Measurements from ENCODE around the gene ZNF652.
A peak's percentile ranks its signal among the peaks of the same experiment; 100 is the strongest.
"Not testable (repeated sequence)": the region's sequence is repeated elsewhere in the genome, so short reads cannot be mapped to it uniquely, and the experiment has no call there.

Gene ZNF652

GRCh38 chr17:49389514-49390347, 27.7 kb upstream of the ZNF652 start:
- peak overlapping the region; percentile 27 to 83 for H3K4me3 Mint-ChIP-seq
- H3K27me3 Mint-ChIP-seq, result not testable (repeated sequence)

GRCh38 chr17:49388692-49389513, 26.9 kb upstream of the ZNF652 start:
- ATAC-seq (no peak), DNase-seq (no peak)
- peak overlapping the region; percentile 96 to 97 for H3K27ac Mint-ChIP-seq
- H3K4me1 Mint-ChIP-seq, result peaks cover 49% of the 10 kb centered on the region
- peaks cover 0 to 2% of the 10 kb centered on the region in 2 donors for H3K9me3 Mint-ChIP-seq
- no peaks in the 10 kb centered on the region for H3K27me3 Mint-ChIP-seq
- peak overlapping the region; percentile 75 to 83 for H3K4me3 Mint-ChIP-seq

More at GRCh38 chr17:49389514-49390347, 27.7 kb upstream of the ZNF652 start:
- H3K9me3 Mint-ChIP-seq, ATAC-seq, DNase-seq: not testable (repeated sequence)
- peak overlapping the region; percentile 69 to 97 for H3K27ac Mint-ChIP-seq
- peaks cover 55% of the 10 kb centered on the region for H3K4me1 Mint-ChIP-seq

DNA sequence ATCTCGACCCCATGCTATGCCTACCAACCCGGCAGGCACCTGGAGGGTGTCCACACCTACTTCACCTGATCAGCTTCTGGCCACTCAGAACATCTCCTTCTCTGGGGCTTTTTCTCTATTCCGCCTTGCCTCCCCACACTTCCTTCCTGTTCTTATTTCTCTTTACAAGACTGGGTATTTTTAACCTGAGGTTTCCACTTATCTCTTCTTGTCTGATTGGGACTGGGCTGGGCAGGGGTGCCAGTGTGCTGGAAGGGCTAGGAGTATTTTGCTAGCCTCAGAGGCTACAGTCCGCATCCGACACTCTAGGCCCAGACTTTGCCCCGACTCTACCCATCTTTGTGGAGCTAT, 26.2 kb upstream of the ZNF652 start:
- Mint-ChIP-seq H3K4me3 (peak overlapping the region; percentile 75 to 83), H3K27me3 (no peaks in the 10 kb centered on the region), H3K27ac (peak overlapping the region; percentile 96 to 97), H3K4me1 (peaks cover 45% of the 10 kb centered on the region), H3K9me3 (peaks cover 0 to 6% of the 10 kb centered on the region in 2 donors)
- peak; percentile 78 for ATAC-seq
- peak; percentile 20 to 25 for DNase-seq

DNA sequence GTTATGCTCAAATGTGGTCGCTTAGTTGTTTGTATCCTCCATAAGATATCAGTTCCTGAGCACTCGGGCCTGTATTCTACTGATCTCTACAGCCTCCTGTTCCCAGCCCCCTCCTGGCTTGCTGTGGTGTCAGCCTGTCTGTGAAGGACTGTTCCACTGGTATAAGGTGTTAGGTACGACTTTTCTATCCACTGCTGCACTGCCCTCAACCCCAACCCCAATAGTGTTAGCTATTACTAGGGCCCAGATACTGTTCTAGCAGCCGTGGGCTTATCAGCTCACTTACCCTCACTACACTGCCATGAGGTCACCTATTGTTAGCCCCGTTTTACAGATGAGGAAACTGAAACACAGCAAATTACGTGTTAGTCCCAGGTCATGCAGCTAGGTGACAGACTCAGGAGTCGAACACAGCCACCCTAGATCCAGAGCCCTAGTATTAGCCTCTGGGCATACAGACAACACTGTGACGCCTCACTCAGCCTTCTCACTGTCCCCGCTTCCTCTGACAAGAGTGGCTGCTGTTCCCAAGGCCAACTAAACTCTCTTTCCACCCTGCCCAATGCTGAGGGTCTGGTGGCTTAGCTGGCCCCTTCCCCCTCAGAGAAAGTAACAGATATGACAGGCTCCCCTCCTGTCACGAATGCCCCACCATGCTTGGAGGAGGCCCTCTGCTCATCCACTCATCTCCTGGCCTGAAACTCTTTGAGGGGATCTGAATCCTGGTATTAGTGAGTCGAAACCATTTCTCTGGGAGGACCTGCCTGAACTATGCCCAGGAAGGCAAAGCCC, 25.6 kb upstream of the ZNF652 start:
- Mint-ChIP-seq H3K4me1 (peaks cover 45% of the 10 kb centered on the region), H3K27me3 (no peaks in the 10 kb centered on the region), H3K9me3 (peaks cover 0 to 6% of the 10 kb centered on the region in 2 donors), H3K4me3 (peak overlapping the region; percentile 75 to 83), H3K27ac (peak overlapping the region; percentile 96 to 97)
- DNase-seq, result peak in 1 of 2 donors; percentile 20
- ATAC-seq, result peak; percentile 60

DNA sequence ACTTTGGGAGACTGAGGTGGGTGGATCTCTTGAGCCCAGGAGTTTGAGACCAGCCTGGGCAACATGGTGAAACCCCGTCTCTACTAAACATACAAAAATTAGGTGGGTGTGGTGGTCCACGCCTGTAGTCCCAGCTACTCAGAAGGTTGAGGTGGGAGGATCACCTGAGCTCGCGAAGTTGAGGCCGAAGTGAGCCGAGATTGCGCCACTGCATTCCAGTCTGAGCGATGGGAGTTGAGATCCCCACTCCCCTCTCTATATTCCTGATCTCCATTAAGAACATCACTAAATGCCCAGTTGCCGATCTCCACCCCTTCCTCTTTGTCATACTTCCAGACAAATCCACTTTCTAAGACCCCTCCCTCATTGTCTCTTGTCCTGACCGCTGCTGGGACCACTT, 24.3 kb upstream of the ZNF652 start:
- ATAC-seq, result no peak
- Mint-ChIP-seq H3K27me3 (no peaks in the 10 kb centered on the region), H3K4me3 (no peak overlapping the region), H3K4me1 (peaks cover 44% of the 10 kb centered on the region), H3K27ac (no peak overlapping the region), H3K9me3 (peaks cover 0 to 6% of the 10 kb centered on the region in 2 donors)
- no peak for DNase-seq

DNA sequence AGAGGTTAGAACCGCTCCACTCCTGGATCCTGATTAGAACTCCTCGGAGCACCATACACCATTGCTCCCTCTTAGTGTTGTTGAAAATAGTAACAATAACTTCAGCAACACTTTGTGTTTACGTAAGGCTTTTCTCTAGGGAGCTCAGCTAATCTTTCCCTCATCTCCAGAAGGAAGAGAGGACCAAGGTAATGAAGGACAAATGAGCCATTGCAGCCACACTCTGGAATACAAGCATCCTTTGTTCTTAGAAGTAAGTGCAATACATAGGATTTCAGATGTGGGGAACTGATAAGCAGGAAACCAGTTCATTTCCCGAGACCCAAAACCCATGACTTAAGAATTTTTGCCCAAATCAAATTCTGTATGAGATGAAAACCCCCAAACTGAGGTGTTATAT, 22.9 kb upstream of the ZNF652 start:
- H3K4me3 Mint-ChIP-seq, result no peak overlapping the region
- H3K27me3 Mint-ChIP-seq, result no peaks in the 10 kb centered on the region
- H3K9me3 Mint-ChIP-seq, result peaks cover 0 to 6% of the 10 kb centered on the region in 2 donors
- DNase-seq (no peak), ATAC-seq (no peak)
- peaks cover 30% of the 10 kb centered on the region for H3K4me1 Mint-ChIP-seq
- no peak overlapping the region for H3K27ac Mint-ChIP-seq

DNA sequence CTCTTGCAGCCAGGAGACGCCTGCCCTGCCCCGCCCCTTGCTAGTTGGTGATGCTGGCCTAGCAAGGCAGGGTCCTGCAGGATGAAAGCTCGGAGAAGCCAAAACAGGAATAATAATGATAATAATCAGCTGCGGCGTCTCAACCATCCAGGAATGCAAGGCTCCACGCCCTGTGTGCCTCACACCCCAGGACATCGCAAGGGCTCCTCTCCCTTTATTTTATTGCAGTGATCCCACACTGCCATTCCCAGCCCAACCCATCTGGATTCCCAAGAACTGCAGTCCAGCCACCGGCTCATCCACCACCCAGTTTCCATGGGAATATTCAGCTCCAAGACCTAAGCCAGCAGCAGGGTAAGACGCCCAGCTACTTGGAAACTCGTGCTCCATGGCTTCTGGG, 21.0 kb upstream of the ZNF652 start:
- no peak overlapping the region for H3K27ac Mint-ChIP-seq
- H3K4me1 Mint-ChIP-seq, result peaks cover 11% of the 10 kb centered on the region

GRCh38 chr17:49382556-49382955, 20.5 kb upstream of the ZNF652 start:
- ATAC-seq (no peak), DNase-seq (no peak)
- no peaks in the 10 kb centered on the region for H3K27me3 Mint-ChIP-seq
- no peak overlapping the region for H3K27ac Mint-ChIP-seq
- no peak overlapping the region for H3K4me3 Mint-ChIP-seq
- H3K9me3 Mint-ChIP-seq, result peaks cover 0 to 6% of the 10 kb centered on the region in 2 donors
- peaks cover 6% of the 10 kb centered on the region for H3K4me1 Mint-ChIP-seq

More for the DNA sequence above, 21.0 kb upstream of the ZNF652 start:
- Mint-ChIP-seq H3K9me3 (peaks cover 0 to 6% of the 10 kb centered on the region in 2 donors), H3K4me3 (no peak overlapping the region), H3K27me3 (no peaks in the 10 kb centered on the region)
- ATAC-seq, result no peak
- no peak for DNase-seq

DNA sequence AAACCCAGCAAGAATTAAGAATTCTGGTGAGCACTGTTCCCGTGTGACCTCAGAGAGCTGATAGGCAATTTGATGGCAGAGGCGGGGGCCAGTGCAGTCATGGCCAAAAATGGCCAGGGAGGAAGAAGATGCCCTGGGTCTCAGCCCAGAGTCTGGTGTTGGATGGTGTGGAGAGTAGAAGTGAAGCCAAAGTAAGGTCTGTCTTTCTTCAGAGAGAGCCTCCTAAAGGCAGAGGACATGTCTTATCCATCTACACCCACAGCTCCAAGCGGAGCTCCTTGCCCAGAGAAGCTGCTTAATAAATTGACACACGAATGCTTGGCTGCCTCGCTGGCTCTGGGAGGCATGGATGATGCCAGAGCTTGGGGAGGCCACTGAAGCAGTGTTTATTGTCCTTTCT, 19.7 kb upstream of the ZNF652 start:
- no peak for ATAC-seq
- H3K27ac Mint-ChIP-seq, result no peak overlapping the region
- DNase-seq, result no peak
- H3K27me3 Mint-ChIP-seq, result no peaks in the 10 kb centered on the region
- no peaks in the 10 kb centered on the region for H3K4me1 Mint-ChIP-seq
- H3K4me3 Mint-ChIP-seq, result no peak overlapping the region
- peaks cover 0 to 6% of the 10 kb centered on the region in 2 donors for H3K9me3 Mint-ChIP-seq

- peaks cover 0 to 6% of the 10 kb centered on the region in 2 donors for H3K9me3 Mint-ChIP-seq
- DNase-seq (no peak), ATAC-seq (no peak)
- H3K4me3 Mint-ChIP-seq, result no peak overlapping the region
- no peaks in the 10 kb centered on the region for H3K27me3 Mint-ChIP-seq
- H3K4me1 Mint-ChIP-seq, result no peaks in the 10 kb centered on the region
- H3K27ac Mint-ChIP-seq, result no peak overlapping the region
Observed at GRCh38 chr17:49381033-49381432, 19.0 kb upstream of the ZNF652 start.

GRCh38 chr17:49379926-49380325, 17.9 kb upstream of the ZNF652 start:
- ATAC-seq (no peak), DNase-seq (no peak)
- Mint-ChIP-seq H3K9me3 (peaks cover 0 to 6% of the 10 kb centered on the region in 2 donors), H3K4me3 (no peak overlapping the region), H3K27me3 (no peaks in the 10 kb centered on the region), H3K4me1 (no peaks in the 10 kb centered on the region), H3K27ac (no peak overlapping the region)

DNA sequence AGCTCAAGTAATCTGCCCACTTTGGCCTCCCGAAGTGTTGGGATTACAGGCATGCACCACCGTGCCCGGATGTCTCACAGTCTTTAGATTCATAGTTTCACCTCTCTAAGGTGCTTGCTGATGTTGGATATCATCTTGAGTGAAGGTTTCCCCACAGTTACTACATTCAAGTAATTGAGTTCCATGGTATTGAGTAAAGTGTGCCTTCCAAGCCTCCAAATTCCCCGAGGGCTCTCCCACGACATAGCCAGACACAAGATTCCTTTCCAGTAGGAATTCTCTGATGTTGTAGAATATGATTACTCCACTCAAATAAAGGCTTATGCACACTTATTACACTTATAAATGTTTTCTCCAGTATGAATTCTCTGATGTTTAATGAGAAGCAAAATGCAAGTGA, 16.3 kb upstream of the ZNF652 start:
- Mint-ChIP-seq H3K4me3 (no peak overlapping the region), H3K9me3 (no peaks in the 10 kb centered on the region)

DNA sequence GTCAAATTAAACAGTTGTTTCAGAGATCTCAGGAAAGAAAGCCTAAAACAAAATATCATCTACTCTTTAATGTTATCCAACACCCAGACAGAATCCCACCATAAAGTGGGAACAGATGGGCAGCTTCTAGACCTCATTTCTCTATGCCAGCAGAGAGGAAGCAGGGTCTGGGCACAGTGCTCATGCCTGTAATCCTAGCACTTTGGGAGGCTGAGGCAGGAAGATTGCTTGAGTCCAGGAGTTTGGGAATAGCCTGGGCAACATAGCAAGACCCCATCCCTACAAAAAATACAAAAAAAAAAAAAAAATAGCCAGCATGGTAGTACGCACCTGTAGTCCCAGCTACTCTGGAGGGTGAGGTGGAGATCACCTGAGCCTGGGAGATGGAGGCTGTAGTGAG, 13.5 kb upstream of the ZNF652 start:
- no peak for DNase-seq
- Mint-ChIP-seq H3K4me3 (no peak overlapping the region), H3K4me1 (peaks cover 5% of the 10 kb centered on the region), H3K27ac (no peak overlapping the region), H3K9me3 (no peaks in the 10 kb centered on the region), H3K27me3 (no peaks in the 10 kb centered on the region)
- no peak for ATAC-seq

More for the DNA sequence above, 16.3 kb upstream of the ZNF652 start:
- no peak for ATAC-seq
- Mint-ChIP-seq H3K4me1 (no peaks in the 10 kb centered on the region), H3K27me3 (no peaks in the 10 kb centered on the region), H3K27ac (no peak overlapping the region)
- DNase-seq, result no peak

DNA sequence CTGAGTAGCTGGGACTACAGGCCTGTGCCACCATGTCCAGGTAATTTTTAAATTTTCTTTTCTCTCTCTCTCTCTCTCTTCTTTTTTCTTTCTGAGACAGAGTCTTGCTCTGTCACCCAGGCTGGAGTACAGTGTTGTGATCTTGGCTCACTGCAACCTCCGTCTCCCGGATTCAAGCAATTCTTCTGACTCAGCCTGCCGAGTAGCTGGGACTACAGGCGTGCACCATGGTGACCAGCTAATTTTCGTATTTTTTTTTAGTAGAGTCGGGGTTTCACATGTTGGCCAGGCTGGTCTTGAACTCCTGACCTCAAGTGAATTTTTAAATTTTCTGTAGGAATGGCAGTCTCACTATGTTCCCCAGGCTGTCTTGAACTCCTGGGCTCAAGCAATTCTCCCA, 11.1 kb upstream of the ZNF652 start:
- no peak for ATAC-seq
- DNase-seq, result no peak
- no peaks in the 10 kb centered on the region for H3K27me3 Mint-ChIP-seq
- H3K27ac Mint-ChIP-seq, result no peak overlapping the region
- H3K4me3 Mint-ChIP-seq, result no peak overlapping the region
- peaks cover 6% of the 10 kb centered on the region for H3K4me1 Mint-ChIP-seq
- no peaks in the 10 kb centered on the region for H3K9me3 Mint-ChIP-seq

DNA sequence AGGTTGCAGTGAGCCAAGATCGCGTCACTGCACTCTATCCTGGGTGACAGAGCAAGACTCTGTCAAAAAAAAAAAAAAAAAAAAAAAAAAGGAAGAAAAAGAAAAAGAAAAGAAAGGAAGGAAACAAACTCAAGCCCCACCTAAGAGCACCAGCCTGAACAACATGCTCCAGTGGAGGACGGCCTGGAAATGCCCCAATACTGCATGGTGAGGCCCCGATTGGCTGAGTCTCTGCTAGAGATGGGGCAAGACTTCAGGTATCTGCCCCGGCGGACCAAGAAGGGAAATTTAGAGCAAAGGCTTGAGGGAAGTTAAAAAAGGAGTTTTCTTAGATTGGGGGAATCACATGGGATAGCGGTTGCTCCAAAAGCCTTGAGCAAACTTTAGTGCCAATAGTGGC, 10.4 kb upstream of the ZNF652 start:
- ATAC-seq, result no peak
- DNase-seq, result no peak

More for the DNA sequence above, 10.4 kb upstream of the ZNF652 start:
- Mint-ChIP-seq H3K4me3 (no peak overlapping the region), H3K27me3 (no peaks in the 10 kb centered on the region), H3K27ac (no peak overlapping the region), H3K9me3 (no peaks in the 10 kb centered on the region), H3K4me1 (peaks cover 11% of the 10 kb centered on the region)

Data from stimulated activated naive CD8-positive, alpha-beta T cell treated with anti-CD3 and anti-CD28 coated beads, Interleukin-15, amount 100 ng/mL, for 72 hours (primary cell).